K562 (cell line): Measurements from ENCODE around the gene ETFBKMT. TPM values are rescaled to one million over a fixed set of nuclear protein-coding genes. Genes with fewer than 3 reads are reported as not detected.

Experiments used
- ATAC-seq: fragments of 200-7000 bp; cut with Tn5 transposase; 3 replicates; pipeline ENCODE4 v1.9.1; 2020; ENCODE audit warnings: moderate library complexity
- BruUV-seq: library from RNA; stranded (reverse); fragments of 400-500 nt; replicated peaks from 2 replicates; lab custom pipeline; 2021; lab: Mats Ljungman, UMichigan
- CTCF ChIA-PET: fragments of 300-600 bp; formaldehyde crosslinking; extraction: SDS; loops from one replicate; lab custom pipeline; 2021; ENCODE audit warnings: low intra/inter-chr PET ratio; lab: Yijun Ruan, JAX
- POLR2A ChIA-PET: fragments of 300-600, 350-650 bp; sonication (Branson Sonifier 250); formaldehyde crosslinking; extraction: SDS; loops from one replicate; lab custom pipeline; 2021; ENCODE audit warnings: antibody characterized with exemption, inconsistent platforms; lab: Yijun Ruan, JAX
- DNase-seq, 4 experiments: peaks; one replicate each; pipeline versions ENCODE4 v3.0.0 to v3.0.0-alpha.2; 2011 to 2018; ENCODE audit warnings: low spot score in 3 of 4, mixed read lengths in 3 of 4; ENCODE audit errors: extremely low read depth in 1 of 4
- FAIRE-seq: peaks from 2 replicates; lab custom pipeline; 2011; peaks lifted over from hg19 to GRCh38; lab: Jason Lieb, UNC
- H2AFZ ChIP-seq: 2 replicates; pipeline ENCODE4 v1.6.0; 2011; ENCODE audit warnings: low read depth, low read length, control low read depth, inconsistent platforms
- H3K27ac ChIP-seq: fragments of 200-600 bp; 3 replicates; pipeline ENCODE4 v1.8.0; 2011; ENCODE audit warnings: low read depth, mild to moderate bottlenecking, control low read depth, inconsistent platforms, low read length, moderate library complexity, mixed read lengths; ENCODE audit errors: extremely low read depth
- H3K27me3 ChIP-seq, 2 experiments: fragments of 300-600 bp in 1 of 2; 2 replicates in 1 of 2; 3 replicates in 1 of 2; pipeline versions ENCODE4 v1.6.0 to v1.8.0; 2011; ENCODE audit warnings: inconsistent platforms in 2 of 2, low read length in 2 of 2, mild to moderate bottlenecking in 1 of 2, mixed read lengths in 1 of 2, moderate library complexity in 1 of 2; ENCODE audit not compliant: control insufficient read depth in 2 of 2, insufficient read depth in 2 of 2
- H3K36me3 ChIP-seq: fragments of 300-600 bp; 3 replicates; pipeline ENCODE4 v1.8.0; 2011; ENCODE audit warnings: mild to moderate bottlenecking, low read length, inconsistent platforms; ENCODE audit not compliant: control insufficient read depth, insufficient read depth
- H3K4me1 ChIP-seq, 2 experiments: fragments of 200-600 bp in 1 of 2; replicated peaks in 1 of 2; 2 replicates in 1 of 2; 3 replicates in 1 of 2; pipeline versions ENCODE4 v1.5.1 to v1.8.0; 2011; ENCODE audit warnings: inconsistent platforms in 2 of 2, low read length in 2 of 2, mild to moderate bottlenecking in 1 of 2, mixed read lengths in 1 of 2, moderate library complexity in 1 of 2; ENCODE audit not compliant: control insufficient read depth in 2 of 2, insufficient read depth in 2 of 2
- H3K4me2 ChIP-seq: 2 replicates; pipeline ENCODE4 v1.6.1; 2011; ENCODE audit warnings: low read length, control low read depth, inconsistent platforms, mixed read lengths; ENCODE audit not compliant: insufficient read depth
- H3K4me3 ChIP-seq: fragments of 200-600 bp; sonication (generic), shearing (Covaris generic); 2 replicates; pipeline ENCODE4 v1.5.1; 2016; ENCODE audit warnings: control low read depth, inconsistent platforms
- H3K79me2 ChIP-seq: fragments of 200-600 bp; 3 replicates; pipeline ENCODE4 v1.8.0; 2011; ENCODE audit warnings: low read length, inconsistent platforms; ENCODE audit not compliant: control insufficient read depth, insufficient read depth
- H3K9ac ChIP-seq, 2 experiments: 2 replicates each; pipeline versions ENCODE4 v1.6.0 to v1.6.1; 2011; ENCODE audit warnings: low read depth in 2 of 2, low read length in 2 of 2, control low read depth in 1 of 2, inconsistent platforms in 1 of 2, mild to moderate bottlenecking in 1 of 2, mixed read lengths in 1 of 2; ENCODE audit not compliant: insufficient read depth in 1 of 2
- H3K9me1 ChIP-seq: one replicate; pipeline ENCODE4 v1.6.0; 2011; ENCODE audit warnings: inconsistent platforms, mild to moderate bottlenecking, low read length, moderate library complexity; ENCODE audit not compliant: control insufficient read depth, insufficient read depth
- H3K9me3 ChIP-seq: replicated peaks from 2 replicates; pipeline ENCODE4 v1.5.1; 2011; ENCODE audit warnings: low read depth, low read length, inconsistent platforms; ENCODE audit not compliant: control insufficient read depth, insufficient read depth
- H4K20me1 ChIP-seq: replicated peaks from 2 replicates; pipeline ENCODE4 v1.6.1; 2011; ENCODE audit warnings: low read length, inconsistent platforms, mixed read lengths; ENCODE audit not compliant: control insufficient read depth, insufficient read depth
- ARID1B ChIP-seq: fragments of 450-650 bp; IDR thresholded peaks from 2 replicates; pipeline ENCODE4 v1.6.1; 2016; ENCODE audit warnings: antibody characterized with exemption, mild to moderate bottlenecking, inconsistent platforms
- KLF10 ChIP-seq: fragments of 250-450 bp; sonication (Bioruptor Pico); IDR thresholded peaks from 2 replicates; pipeline ENCODE4 v1.6.1; 2021; ENCODE audit warnings: matching md5 sums
- MAFF ChIP-seq: IDR thresholded peaks from 2 replicates; pipeline ENCODE4 v1.6.1; 2012; ENCODE audit warnings: low read length, improper control_type of control experiment
- RAD21 ChIP-seq, 2 experiments: fragments of 250-450 bp in 1 of 2; fragments of 450-650 bp in 1 of 2; sonication (Bioruptor Pico) in 1 of 2; formaldehyde crosslinking in 1 of 2; IDR thresholded peaks in 1 of 2; conservative IDR thresholded peaks in 1 of 2; 2 replicates each; pipeline versions ENCODE4 v1.4.0 to v1.8.0; 2020 to 2022; ENCODE audit warnings: mild to moderate bottlenecking in 2 of 2, moderate library complexity in 1 of 2
- SNAPC5 ChIP-seq: fragments of 250-450 bp; sonication (Bioruptor Pico); IDR thresholded peaks from 2 replicates; pipeline ENCODE4 v1.8.0; 2021; ENCODE audit warnings: moderate library complexity, mild to moderate bottlenecking, inconsistent platforms
- TBL1XR1 ChIP-seq, 2 experiments: IDR thresholded peaks; 2 replicates each; pipeline ENCODE4 v1.6.1; 2012; ENCODE audit warnings: improper control_type of control experiment in 2 of 2, low read length in 2 of 2, mild to moderate bottlenecking in 1 of 2
- TCF3 ChIP-seq: sonication (generic); formaldehyde crosslinking; IDR thresholded peaks from 2 replicates; pipeline ENCODE4 v1.4.0; 2020; ENCODE audit warnings: mild to moderate bottlenecking, missing genetic modification reagents
- THAP12 ChIP-seq: fragments of 250-450 bp; sonication (Bioruptor Pico); IDR thresholded peaks from 2 replicates; pipeline ENCODE4 v1.9.0; 2021; ENCODE audit warnings: mild to moderate bottlenecking, inconsistent platforms
- ZNF165 ChIP-seq: fragments of 250-450 bp; sonication (Bioruptor Pico); IDR thresholded peaks from 2 replicates; pipeline ENCODE4 v1.4.0; 2020; ENCODE audit warnings: borderline replicate concordance
- ZNF407 ChIP-seq: fragments of 450-650 bp; IDR thresholded peaks from 2 replicates; pipeline ENCODE4 v1.6.1; 2016; ENCODE audit warnings: low read depth
- WGBS: fragments of 100-300 bp; shearing (Covaris generic); methylation state at CpG from one replicate; pipeline ENCODE4 v1.1.6; 2016; ENCODE audit warnings: low coverage, mixed read lengths; ENCODE audit not compliant: insufficient coverage; ENCODE audit errors: missing lambda C conversion rate; 5-methylcytosine and 5-hydroxymethylcytosine counted together
- in situ Hi-C: fragments of 300-500 bp; cut with MboI; formaldehyde crosslinking; loops from 4 replicates; pipeline ENCODE4 v1.15.0; 2018; ENCODE audit warnings: inconsistent platforms, mixed read lengths
- intact Hi-C: fragments of 100-400 bp; cut with micrococcal nuclease; formaldehyde crosslinking; loops from 2 replicates; pipeline ENCODE4 v1.14.2; 2022
- polyA plus RNA-seq, 8 experiments: library from polyadenylated mRNA; depleted of rRNA in 4 of 8; stranded (reverse) in 5 of 8; unstranded in 3 of 8; fragments of >200 nt; fragmentation: Nextera tagmentation in 2 of 8; fragmentation: Illumina TruSeq in 1 of 8; extraction: Ambion mirVana in 2 of 8; extraction: Trizol in 1 of 8; gene quantifications; 2 replicates each; pipeline versions ENCODE4 v1.2.1 to v1.2.3, GENCODE V29; 2011 to 2014; ENCODE audit warnings: inconsistent platforms in 1 of 8, missing spikeins in 1 of 8
- total RNA-seq, 7 experiments: library from RNA; depleted of rRNA in 6 of 7; stranded (reverse); fragments of >200 nt in 6 of 7; fragmentation: Illumina TruSeq in 2 of 7; extraction: Trizol in 2 of 7; gene quantifications; 2 replicates each; pipeline versions ENCODE4 v1.2.1 to v1.2.3, GENCODE V29; 2011 to 2021; ENCODE audit warnings: low replicate concordance in 1 of 7

The ETFBKMT gene
- total and polyA plus RNA-seq, 9 of the 15 experiments (the other 6 are each of a cell fraction or from before 2014, with no cell fraction given): 0.18 to 1.7 (median 0.96) TPM

GRCh38 chr12:31618228-31619025 is 41.1 kb upstream of the ETFBKMT start:
- Histone ChIP-seq H3K4me2 (0 out of 2 replicates have a peak overlapping the region, but pooled peaks have one; percentile 9), H3K79me2 (no peaks in the 10 kb centered on the region), H3K4me1 (peaks cover 0 to 12% of the 10 kb centered on the region in 2 experiments; a peak in 3 of 5 replicates), H3K36me3 (no peaks in the 10 kb centered on the region), H3K27me3 (no peaks in the 10 kb centered on the region), H3K9ac (no peak overlapping the region), H3K4me3 (no peak overlapping the region), H4K20me1 (no peaks in the 10 kb centered on the region), H2AFZ (peak overlapping the region; percentile 10; the same call in 1 of the 2 replicates), H3K9me3 (no peaks in the 10 kb centered on the region), H3K9me1 (no peaks in the 10 kb centered on the region), H3K27ac (no peak overlapping the region)
- intact Hi-C loops: no loop called here
- no TSS peak for BruUV-seq
- CTCF ChIA-PET: no interaction called here
- in situ Hi-C loops: no loop called here
- ATAC-seq (peak; percentile 32), DNase-seq (peak in 1 of 4 experiments; percentile 43), FAIRE-seq (no peak)
- POLR2A ChIA-PET: interaction anchor here (0.6 kb wide), 1 partner anchor 762 kb away, joined by 3 read pairs; no protein-coding TSS in a partner anchor
- WGBS: 7% methylated on average over 3 of the region's 3 CpGs
- peak; percentile 50 for TF ChIP-seq ARID1B
- no peak for TF ChIP-seq KLF10
- TF ChIP-seq THAP12: no peak
- peak in 1 of 2 experiments; percentile 35; a peak in 1 of 4 replicates for TF ChIP-seq RAD21 (CRISPR knock-in tag; conservative IDR thresholded peaks at IDR 0.05 in 1 of 2, IDR thresholded peaks at IDR 0.05 in 1 of 2)
- TF ChIP-seq MAFF: no peak
- TF ChIP-seq SNAPC5: no peak
- TF ChIP-seq ZNF165: peak; percentile 97
- 0 out of 4 replicates have a peak, but pooled peaks of 1 of the 2 experiments have one; percentile 8 for TF ChIP-seq TBL1XR1 (IDR thresholded peaks at IDR 0.05; ENCODE audit: low read length in 2 of 2)
- TF ChIP-seq ZNF407: no peak
- TF ChIP-seq TCF3 (CRISPR knock-in tag): peak; percentile 62
